H1 (cell line): ENCODE measurements around the gene DHH. TPM values are rescaled to one million over a fixed set of nuclear protein-coding genes. Genes with fewer than 3 reads are reported as not detected.

Experiments
- EZH2 ChIP-seq: fragments of 200-600 bp; sonication (generic); IDR thresholded peaks from 2 replicates; pipeline ENCODE4 v1.7.1; 2012; ENCODE audit warnings: low read depth, mild to moderate bottlenecking, moderate library complexity, low read length, inconsistent platforms; ENCODE audit not compliant: severe bottlenecking
- GTF2F1 ChIP-seq: IDR thresholded peaks from 2 replicates; pipeline ENCODE4 v1.6.1; 2012; ENCODE audit warnings: low read depth, low read length, improper control_type of control experiment, borderline replicate concordance
- KDM4A ChIP-seq: IDR thresholded peaks from one replicate; pipeline ENCODE4 v1.7.1; 2012; ENCODE audit warnings: low read depth, mild to moderate bottlenecking, moderate library complexity, low read length, inconsistent platforms; ENCODE audit not compliant: severe bottlenecking
- MAFK ChIP-seq: IDR thresholded peaks from 2 replicates; pipeline ENCODE4 v1.6.1; 2012; ENCODE audit warnings: low read depth, mild to moderate bottlenecking, improper control_type of control experiment, low read length
- NRF1 ChIP-seq: IDR thresholded peaks from 2 replicates; pipeline ENCODE4 v1.6.1; 2011; ENCODE audit warnings: mild to moderate bottlenecking, low read depth, low read length, improper control_type of control experiment
- RBBP5 ChIP-seq: IDR thresholded peaks from 2 replicates; pipeline ENCODE4 v1.7.1; 2012; ENCODE audit warnings: low read depth, mild to moderate bottlenecking, inconsistent platforms, low read length, moderate library complexity, borderline replicate concordance
- SIN3A ChIP-seq, 2 experiments: IDR thresholded peaks in 1 of 2; conservative IDR thresholded peaks in 1 of 2; 2 replicates each; pipeline ENCODE4 v1.6.1; 2011 to 2012; ENCODE audit warnings: low read length in 2 of 2, improper control_type of control experiment in 1 of 2, low read depth in 1 of 2, mild to moderate bottlenecking in 1 of 2
- SIRT6 ChIP-seq: IDR thresholded peaks from one replicate; pipeline ENCODE4 v1.7.1; 2012; ENCODE audit warnings: low read length, inconsistent platforms
- TAF7 ChIP-seq: optimal IDR thresholded peaks from 2 replicates; pipeline ENCODE3; 2011; ENCODE audit warnings: low read depth, mild to moderate bottlenecking, inconsistent platforms, low read length, moderate library complexity, borderline replicate concordance
- TCF12 ChIP-seq: IDR thresholded peaks from 2 replicates; pipeline ENCODE4 v1.6.1; 2011; ENCODE audit warnings: low read depth, mild to moderate bottlenecking, low read length
- polyA plus RNA-seq, 7 experiments: library from polyadenylated mRNA; depleted of rRNA in 3 of 7; stranded (reverse) in 5 of 7; unstranded in 2 of 7; fragments of >200 nt in 5 of 7; fragments of 200-250 nt in 2 of 7; gene quantifications; 1 replicate in 5 of 7; 2 replicates in 1 of 7; 4 replicates in 1 of 7; pipeline versions ENCODE4 v1.2.1 to v1.2.3, GENCODE V29; 2011 to 2013; ENCODE audit warnings: missing spikeins in 2 of 7, mixed read lengths in 2 of 7
- total RNA-seq: library from RNA; stranded (reverse); fragmentation: NEBNext Ultra II Directional; extraction: Animal tissue kit (Norgen Biotek cat#: 25700); gene quantifications from 2 replicates; pipeline ENCODE4 v1.2.1, GENCODE V29; 2021
- TF ChIP-seq, protein P1 (sequence below), 3 experiments: IDR thresholded peaks; 1 replicate in 2 of 3; 2 replicates in 1 of 3; pipeline versions ENCODE4 v1.5.1 to v1.6.1; 2011; ENCODE audit warnings: low read length in 3 of 3, mild to moderate bottlenecking in 3 of 3, inconsistent platforms in 2 of 3, low read depth in 1 of 3, moderate library complexity in 1 of 3; ENCODE audit not compliant: insufficient read depth in 1 of 3; ENCODE audit errors: control extremely low read depth in 1 of 3

Gene DHH
- total and polyA plus RNA-seq, 2 of the 8 experiments (the other 6 are each of a cell fraction or from before 2014, with no cell fraction given): 0.03 to 0.11 TPM

- TF ChIP-seq TAF7: peak; percentile 94
- TF ChIP-seq TCF12: no peak
- TF ChIP-seq EZH2: no peak
- TF ChIP-seq MAFK: no peak
- TF ChIP-seq SIN3A (conservative IDR thresholded peaks at IDR 0.05 in 1 of 2, IDR thresholded peaks at IDR 0.05 in 1 of 2; ENCODE audit: low read depth in 1 of 2, low read length in 2 of 2): no peak
- TF ChIP-seq RBBP5: peak; percentile 71; the same call in 1 of the 2 replicates
- peak; percentile 20 for TF ChIP-seq KDM4A
- TF ChIP-seq, protein P1, sequence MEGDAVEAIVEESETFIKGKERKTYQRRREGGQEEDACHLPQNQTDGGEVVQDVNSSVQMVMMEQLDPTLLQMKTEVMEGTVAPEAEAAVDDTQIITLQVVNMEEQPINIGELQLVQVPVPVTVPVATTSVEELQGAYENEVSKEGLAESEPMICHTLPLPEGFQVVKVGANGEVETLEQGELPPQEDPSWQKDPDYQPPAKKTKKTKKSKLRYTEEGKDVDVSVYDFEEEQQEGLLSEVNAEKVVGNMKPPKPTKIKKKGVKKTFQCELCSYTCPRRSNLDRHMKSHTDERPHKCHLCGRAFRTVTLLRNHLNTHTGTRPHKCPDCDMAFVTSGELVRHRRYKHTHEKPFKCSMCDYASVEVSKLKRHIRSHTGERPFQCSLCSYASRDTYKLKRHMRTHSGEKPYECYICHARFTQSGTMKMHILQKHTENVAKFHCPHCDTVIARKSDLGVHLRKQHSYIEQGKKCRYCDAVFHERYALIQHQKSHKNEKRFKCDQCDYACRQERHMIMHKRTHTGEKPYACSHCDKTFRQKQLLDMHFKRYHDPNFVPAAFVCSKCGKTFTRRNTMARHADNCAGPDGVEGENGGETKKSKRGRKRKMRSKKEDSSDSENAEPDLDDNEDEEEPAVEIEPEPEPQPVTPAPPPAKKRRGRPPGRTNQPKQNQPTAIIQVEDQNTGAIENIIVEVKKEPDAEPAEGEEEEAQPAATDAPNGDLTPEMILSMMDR (IDR thresholded peaks at IDR 0.05; ENCODE audit: control extremely low read depth in 1 of 3, insufficient read depth in 1 of 3, low read depth in 1 of 3, low read length in 3 of 3): no peak
- no peak for TF ChIP-seq SIRT6
- TF ChIP-seq GTF2F1: peak; percentile 93
- no peak for TF ChIP-seq NRF1
These were observed 36.7 kb upstream of the DHH start, which contains the start of gene TUBA1B (continued) for GRCh38 chr12:49131051-49131893.
